Ecto neural progenitor cell (in vitro differentiated cells): ENCODE results near the gene MLANA.

Experiments
- DNase-seq: peaks from one replicate; pipeline ENCODE4 v3.0.0-alpha.2; 2018; ENCODE audit warnings: low spot score

Gene MLANA

GRCh38 chr9:5958273-5958672 is 67.6 kb downstream of the MLANA start:
- DNase-seq: no peak
